HepG2 (cell line): ENCODE data around the gene MIDN. TPM values are rescaled to one million over a fixed set of nuclear protein-coding genes. Genes with fewer than 3 reads are reported as not detected.

Source experiments
- AKNA ChIP-seq: sonication (generic); formaldehyde crosslinking; IDR thresholded peaks from 2 replicates; pipeline ENCODE4 v1.4.0; 2020; ENCODE audit warnings: missing genetic modification reagents, borderline replicate concordance
- ELF3 ChIP-seq: IDR thresholded peaks from 2 replicates; pipeline ENCODE4 v1.6.1; 2016; ENCODE audit warnings: missing genetic modification reagents, missing compliant biosample characterization
- EP300 ChIP-seq, 3 experiments: sonication (generic) in 1 of 3; formaldehyde crosslinking in 1 of 3; IDR thresholded peaks; 2 replicates each; pipeline versions ENCODE4 v1.5.1 to v1.6.1; 2011 to 2020; ENCODE audit warnings: low read depth in 2 of 3, low read length in 2 of 3, borderline replicate concordance in 1 of 3, improper control_type of control experiment in 1 of 3, mild to moderate bottlenecking in 1 of 3, missing genetic modification reagents in 1 of 3, moderate library complexity in 1 of 3
- FOSL1 ChIP-seq: sonication (generic); formaldehyde crosslinking; IDR thresholded peaks from 2 replicates; pipeline ENCODE4 v1.9.0; 2021; ENCODE audit warnings: missing genetic modification reagents, borderline replicate concordance
- GLMP ChIP-seq: sonication (generic); formaldehyde crosslinking; IDR thresholded peaks from 2 replicates; pipeline ENCODE4 v1.9.0; 2021; ENCODE audit warnings: missing genetic modification reagents, mild to moderate bottlenecking, borderline replicate concordance
- HOXA5 ChIP-seq: sonication (generic); formaldehyde crosslinking; IDR thresholded peaks from 2 replicates; pipeline ENCODE4 v1.4.0; 2020; ENCODE audit warnings: missing genetic modification reagents
- IRF9 ChIP-seq: sonication (generic); formaldehyde crosslinking; IDR thresholded peaks from 2 replicates; pipeline ENCODE4 v1.8.0; 2022; ENCODE audit warnings: missing genetic modification reagents, mild to moderate bottlenecking, borderline replicate concordance
- IRX3 ChIP-seq: sonication (generic); formaldehyde crosslinking; IDR thresholded peaks from 2 replicates; pipeline ENCODE4 v1.8.1; 2023; ENCODE audit warnings: mild to moderate bottlenecking, low read depth, missing genetic modification reagents, borderline replicate concordance
- MAFF ChIP-seq: IDR thresholded peaks from 2 replicates; pipeline ENCODE4 v1.6.1; 2011; ENCODE audit warnings: low read depth, low read length, improper control_type of control experiment
- POLR2AphosphoS2 ChIP-seq: IDR thresholded peaks from 2 replicates; pipeline ENCODE4 v1.6.1; 2011; ENCODE audit warnings: low read depth, low read length, improper control_type of control experiment
- SIX4 ChIP-seq: sonication (generic); formaldehyde crosslinking; IDR thresholded peaks from 2 replicates; pipeline ENCODE4 v1.4.0; 2020; ENCODE audit warnings: missing genetic modification reagents
- SNRNP70 ChIP-seq: fragments of 200-400 bp; formaldehyde crosslinking; IDR thresholded peaks from 2 replicates; pipeline ENCODE4 v1.6.1; 2017; ENCODE audit warnings: mild to moderate bottlenecking, low read depth, low read length, moderate library complexity
- SP140L ChIP-seq: sonication (generic); formaldehyde crosslinking; IDR thresholded peaks from 2 replicates; pipeline ENCODE4 v1.4.0; 2020; ENCODE audit warnings: missing genetic modification reagents, borderline replicate concordance
- ZFP36L2 ChIP-seq: sonication (generic); formaldehyde crosslinking; IDR thresholded peaks from 2 replicates; pipeline ENCODE4 v1.4.0; 2020; ENCODE audit warnings: missing genetic modification reagents
- ZNF124 ChIP-seq: sonication (generic); formaldehyde crosslinking; IDR thresholded peaks from 2 replicates; pipeline ENCODE4 v1.4.0; 2020; ENCODE audit warnings: missing genetic modification reagents
- ZNF333 ChIP-seq: sonication (generic); formaldehyde crosslinking; IDR thresholded peaks from 2 replicates; pipeline ENCODE4 v1.4.0; 2020; ENCODE audit warnings: mild to moderate bottlenecking, missing genetic modification reagents, borderline replicate concordance
- ZNF598 ChIP-seq: sonication (generic); formaldehyde crosslinking; IDR thresholded peaks from 2 replicates; pipeline ENCODE4 v1.5.1; 2020; ENCODE audit warnings: mild to moderate bottlenecking, missing genetic modification reagents, borderline replicate concordance
- ZSCAN31 ChIP-seq: sonication (generic); formaldehyde crosslinking; IDR thresholded peaks from 2 replicates; pipeline ENCODE4 v1.5.0; 2020; ENCODE audit warnings: low read depth, mild to moderate bottlenecking, missing genetic modification reagents
- polyA plus RNA-seq, 8 experiments: library from polyadenylated mRNA; depleted of rRNA in 3 of 8; stranded (reverse) in 7 of 8; unstranded in 1 of 8; fragments of >200 nt; fragmentation: Illumina TruSeq in 4 of 8; extraction: Trizol in 4 of 8; gene quantifications; 2 replicates each; pipeline versions ENCODE4 v1.2.1 to v1.2.3, GENCODE V29; 2011 to 2016; ENCODE audit warnings: low read depth in 4 of 8, missing spikeins in 1 of 8, mixed read lengths in 1 of 8; ENCODE audit not compliant: insufficient read depth in 1 of 8
- total RNA-seq, 5 experiments: library from RNA; depleted of rRNA; stranded (reverse); fragments of >200 nt; fragmentation: Illumina TruSeq; extraction: Trizol; gene quantifications; 2 replicates each; pipeline ENCODE4 v1.2.3, GENCODE V29; 2016; ENCODE audit warnings: low read depth in 1 of 5
- TF ChIP-seq, protein P1 (sequence below): fragments of 450-650 bp; IDR thresholded peaks from 2 replicates; pipeline ENCODE4 v1.6.1; 2017; ENCODE audit warnings: mild to moderate bottlenecking

MIDN gene
- total and polyA plus RNA-seq, 2 of the 13 experiments (the other 11 are each of a cell fraction or from before 2014, with no cell fraction given): 8.4 to 18.0 TPM

DNA sequence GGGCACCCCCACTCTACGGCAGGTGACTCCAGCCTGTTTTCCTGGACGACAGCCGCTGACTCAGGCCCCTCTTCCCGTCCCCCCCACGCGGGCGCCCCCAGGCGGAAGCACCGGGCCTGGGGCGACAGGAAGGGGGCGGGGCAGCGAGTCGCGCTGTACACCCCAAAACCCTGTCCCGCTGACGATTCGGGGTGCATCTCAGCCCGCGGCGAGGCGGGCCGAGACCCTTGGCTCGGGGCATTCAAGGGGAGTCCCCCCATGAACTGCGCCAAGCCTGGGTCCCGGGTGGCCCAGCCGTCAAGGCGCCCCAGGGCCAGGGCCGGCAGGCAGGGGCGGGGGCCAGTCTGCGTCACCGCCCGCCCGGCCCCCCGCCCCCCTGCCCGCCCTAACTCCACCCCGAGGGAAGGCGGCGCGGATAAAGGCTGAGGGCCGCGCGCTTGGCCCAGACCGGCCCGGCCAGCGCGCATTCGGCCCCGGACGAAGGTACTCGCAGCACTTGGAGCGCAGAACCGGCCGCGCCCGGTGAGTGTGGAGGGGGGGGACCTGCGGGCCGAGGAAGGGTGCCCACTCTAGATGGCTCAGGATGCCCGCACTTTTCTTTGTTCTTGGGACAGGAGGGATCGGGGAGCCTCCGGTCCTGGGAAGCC, at the start of gene MIDN (continued):
- TF ChIP-seq FOSL1 (CRISPR knock-in tag) (peak; percentile 45; the same call in 1 of the 2 replicates), ZNF598 (no peak), MAFF (peak; percentile 18; the same call in 1 of the 2 replicates), ZNF124 (peak; percentile 43; the same call in 1 of the 2 replicates), SP140L (no peak), SIX4 (CRISPR knock-in tag) (no peak), ZFP36L2 (CRISPR knock-in tag) (no peak), POLR2AphosphoS2 (peak; percentile 79), AKNA (CRISPR knock-in tag) (no peak), IRF9 (CRISPR knock-in tag) (no peak), ZNF333 (CRISPR knock-in tag) (peak; percentile 58; the same call in 1 of the 2 replicates), HOXA5 (CRISPR knock-in tag) (peak; percentile 73; the same call in 1 of the 2 replicates), IRX3 (0 out of 2 replicates have a peak, but pooled peaks have one; percentile 62), SNRNP70 (no peak), GLMP (CRISPR knock-in tag) (no peak), ZSCAN31 (no peak; the same call in 1 of the 2 replicates), ELF3 (CRISPR knock-in tag) (peak; percentile 58), EP300 (IDR thresholded peaks at IDR 0.05; ENCODE audit: low read depth in 2 of 2, low read length in 2 of 2) (0 out of 4 replicates have a peak, but pooled peaks of 1 of the 2 experiments have one; percentile 5), EP300 (CRISPR knock-in tag; IDR thresholded peaks at IDR 0.05; ENCODE audit: borderline replicate concordance) (no peak; the same call in 1 of the 2 replicates)
- TF ChIP-seq, protein P1, sequence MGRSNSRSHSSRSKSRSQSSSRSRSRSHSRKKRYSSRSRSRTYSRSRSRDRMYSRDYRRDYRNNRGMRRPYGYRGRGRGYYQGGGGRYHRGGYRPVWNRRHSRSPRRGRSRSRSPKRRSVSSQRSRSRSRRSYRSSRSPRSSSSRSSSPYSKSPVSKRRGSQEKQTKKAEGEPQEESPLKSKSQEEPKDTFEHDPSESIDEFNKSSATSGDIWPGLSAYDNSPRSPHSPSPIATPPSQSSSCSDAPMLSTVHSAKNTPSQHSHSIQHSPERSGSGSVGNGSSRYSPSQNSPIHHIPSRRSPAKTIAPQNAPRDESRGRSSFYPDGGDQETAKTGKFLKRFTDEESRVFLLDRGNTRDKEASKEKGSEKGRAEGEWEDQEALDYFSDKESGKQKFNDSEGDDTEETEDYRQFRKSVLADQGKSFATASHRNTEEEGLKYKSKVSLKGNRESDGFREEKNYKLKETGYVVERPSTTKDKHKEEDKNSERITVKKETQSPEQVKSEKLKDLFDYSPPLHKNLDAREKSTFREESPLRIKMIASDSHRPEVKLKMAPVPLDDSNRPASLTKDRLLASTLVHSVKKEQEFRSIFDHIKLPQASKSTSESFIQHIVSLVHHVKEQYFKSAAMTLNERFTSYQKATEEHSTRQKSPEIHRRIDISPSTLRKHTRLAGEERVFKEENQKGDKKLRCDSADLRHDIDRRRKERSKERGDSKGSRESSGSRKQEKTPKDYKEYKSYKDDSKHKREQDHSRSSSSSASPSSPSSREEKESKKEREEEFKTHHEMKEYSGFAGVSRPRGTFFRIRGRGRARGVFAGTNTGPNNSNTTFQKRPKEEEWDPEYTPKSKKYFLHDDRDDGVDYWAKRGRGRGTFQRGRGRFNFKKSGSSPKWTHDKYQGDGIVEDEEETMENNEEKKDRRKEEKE: no peak
